ENCODE measurements around the gene ZNF608.

The ZNF608 gene

GRCh38 chr5:124736805-124737188 lies 9.6 kb downstream of the ZNF608 start:
- no peak for DNase-seq

GRCh38 chr5:124736082-124736804 lies 10.2 kb downstream of the ZNF608 start:
- DNase-seq: no peak

DNA sequence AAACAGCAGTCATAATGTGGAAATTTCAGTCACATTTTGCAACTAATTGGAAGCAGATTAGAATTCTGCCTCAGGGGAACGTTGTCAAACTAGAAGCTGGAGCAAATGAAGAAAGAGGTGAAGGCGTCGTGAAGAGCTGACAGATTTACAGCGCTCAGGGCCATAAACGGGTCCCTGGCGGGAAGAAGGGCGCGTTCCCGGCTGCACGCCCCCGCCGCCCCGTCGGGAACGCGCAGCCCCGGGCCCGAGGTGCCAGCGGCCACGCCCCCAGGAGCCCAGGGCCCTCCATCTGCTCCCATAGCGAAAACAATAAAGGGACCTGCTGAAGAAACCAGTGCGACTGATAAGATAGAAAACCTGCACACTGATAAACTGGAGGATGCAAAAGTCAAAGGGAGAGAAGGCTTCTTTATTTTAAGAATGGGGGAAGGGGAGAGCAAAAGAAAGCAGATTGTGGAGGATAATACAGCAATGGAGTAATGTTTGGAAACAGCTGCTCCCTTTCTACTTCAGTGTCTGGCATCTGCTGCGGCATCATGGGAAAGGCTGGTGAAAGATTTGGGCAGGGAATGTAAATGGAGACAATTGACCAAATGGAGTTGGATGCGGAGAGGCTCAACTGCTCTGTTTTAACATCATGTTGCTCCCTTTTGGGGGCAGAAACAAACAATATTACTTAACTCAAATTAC lies 11.1 kb downstream of the ZNF608 start:
- DNase-seq: no peak

GRCh38 chr5:124734574-124735168 lies 11.8 kb downstream of the ZNF608 start:
- DNase-seq: no peak

DNA sequence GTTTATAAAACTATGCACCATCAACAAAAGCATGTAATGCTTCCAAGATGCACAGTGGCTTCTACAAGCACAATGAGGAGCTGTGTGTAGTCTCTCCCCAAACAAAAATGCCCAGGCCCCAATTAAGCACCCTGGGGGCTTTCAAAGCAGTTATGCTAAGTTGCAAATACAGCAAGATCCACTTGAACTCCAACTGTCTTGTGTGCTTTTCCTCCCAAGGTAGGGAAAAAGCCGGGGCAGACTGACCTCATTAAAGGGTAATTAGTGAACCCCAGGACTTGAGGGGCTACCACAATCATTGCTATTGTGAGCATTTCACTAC lies 13.1 kb downstream of the ZNF608 start:
- no peak for DNase-seq

- no peak for DNase-seq
These were observed 13.8 kb downstream of the ZNF608 start for GRCh38 chr5:124732428-124733328.

- no peak for DNase-seq
These were observed 16.1 kb downstream of the ZNF608 start for GRCh38 chr5:124730381-124730780.

DNA sequence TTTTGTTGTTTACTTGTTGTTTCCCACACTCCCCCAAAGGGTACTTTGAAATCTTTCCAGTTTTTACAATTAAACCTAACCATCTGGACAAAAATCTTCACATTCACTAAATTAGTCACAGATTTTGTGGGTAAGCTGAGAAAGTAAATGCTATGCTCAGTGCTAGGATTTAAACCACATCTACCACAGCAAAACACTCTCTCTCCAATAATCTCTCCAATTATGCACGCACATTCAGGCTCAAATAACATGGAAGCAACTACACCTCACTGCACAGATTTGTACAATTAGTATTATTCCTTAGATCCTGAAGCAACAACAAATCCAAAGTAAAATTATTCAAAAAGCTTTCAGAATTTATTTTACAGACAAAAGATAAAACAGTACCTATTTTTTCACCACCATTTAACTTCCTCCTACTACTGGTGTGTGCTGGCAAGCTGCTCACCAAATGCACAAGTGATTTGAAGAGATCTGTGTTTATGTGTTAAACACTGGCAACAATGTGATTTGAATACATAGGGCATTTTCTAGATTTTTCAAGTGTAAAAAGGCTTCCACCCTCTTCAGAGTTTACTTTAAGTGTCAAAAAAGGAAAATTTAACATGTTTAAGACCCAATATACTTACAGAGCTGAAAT lies 16.6 kb downstream of the ZNF608 start:
- no peak for DNase-seq

- DNase-seq: no peak
These were observed 17.5 kb downstream of the ZNF608 start for GRCh38 chr5:124728968-124729332.

DNA sequence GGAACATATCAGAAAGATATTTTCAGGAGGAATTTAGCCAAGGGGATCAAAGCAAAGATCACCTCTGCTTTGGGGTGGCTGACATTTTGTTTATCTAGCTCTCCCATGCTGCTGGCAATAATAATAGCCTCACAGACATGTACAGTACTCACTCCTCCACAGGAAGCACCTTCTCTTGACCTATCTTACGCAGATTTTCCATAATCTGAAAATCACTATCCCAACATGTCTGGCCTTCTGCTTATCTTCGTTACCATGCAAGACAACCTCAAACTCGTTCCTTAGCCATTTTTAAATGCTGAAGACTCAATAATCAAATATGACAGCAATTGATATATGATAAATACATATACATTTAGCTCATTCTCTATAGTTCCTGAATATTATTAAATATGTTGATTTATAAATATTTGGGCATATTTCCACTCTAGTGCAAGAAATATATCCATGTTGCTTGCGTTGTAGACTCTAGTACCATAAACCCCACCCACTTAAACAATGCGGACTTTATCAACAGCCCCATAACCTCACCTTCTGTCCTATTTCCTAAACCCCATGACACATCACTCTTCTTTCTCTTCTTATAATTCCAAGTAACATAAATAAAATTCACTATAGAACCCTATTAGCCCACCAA lies 18.0 kb downstream of the ZNF608 start:
- DNase-seq: no peak

DNA sequence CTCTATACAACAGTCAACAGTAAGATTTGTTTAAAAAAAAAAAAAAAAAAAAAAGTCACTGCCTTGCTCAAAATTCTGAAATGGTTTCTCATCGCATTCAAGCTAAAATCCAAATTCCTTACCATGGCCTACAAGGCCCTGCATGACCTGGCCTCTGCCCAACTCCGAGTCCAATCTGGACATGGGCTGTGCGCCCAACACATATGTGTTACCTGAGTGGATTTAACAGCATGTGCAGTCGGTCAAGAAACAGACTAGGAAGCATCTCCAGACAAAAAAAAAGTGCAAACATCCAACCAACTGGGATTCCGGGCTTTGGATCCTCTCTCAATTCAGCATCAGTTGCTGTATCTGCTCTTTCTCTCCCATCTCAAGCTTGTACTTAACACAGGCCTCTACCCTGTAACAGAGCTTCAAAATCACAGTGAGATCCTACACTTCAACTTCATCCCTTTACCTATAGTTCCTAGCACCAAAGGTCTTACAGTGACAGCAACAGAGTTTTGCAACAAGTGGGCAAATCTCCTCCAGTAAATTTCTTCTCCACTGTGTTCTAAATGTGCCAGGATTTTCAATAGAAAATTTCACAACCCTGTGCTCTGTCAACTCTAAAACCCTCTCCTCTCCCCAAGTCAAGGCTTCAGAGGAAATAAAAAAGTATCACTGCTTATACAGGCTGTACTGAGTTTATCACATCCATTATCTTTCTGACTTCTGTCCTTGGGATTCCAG lies 19.6 kb downstream of the ZNF608 start:
- no peak for DNase-seq

DNA sequence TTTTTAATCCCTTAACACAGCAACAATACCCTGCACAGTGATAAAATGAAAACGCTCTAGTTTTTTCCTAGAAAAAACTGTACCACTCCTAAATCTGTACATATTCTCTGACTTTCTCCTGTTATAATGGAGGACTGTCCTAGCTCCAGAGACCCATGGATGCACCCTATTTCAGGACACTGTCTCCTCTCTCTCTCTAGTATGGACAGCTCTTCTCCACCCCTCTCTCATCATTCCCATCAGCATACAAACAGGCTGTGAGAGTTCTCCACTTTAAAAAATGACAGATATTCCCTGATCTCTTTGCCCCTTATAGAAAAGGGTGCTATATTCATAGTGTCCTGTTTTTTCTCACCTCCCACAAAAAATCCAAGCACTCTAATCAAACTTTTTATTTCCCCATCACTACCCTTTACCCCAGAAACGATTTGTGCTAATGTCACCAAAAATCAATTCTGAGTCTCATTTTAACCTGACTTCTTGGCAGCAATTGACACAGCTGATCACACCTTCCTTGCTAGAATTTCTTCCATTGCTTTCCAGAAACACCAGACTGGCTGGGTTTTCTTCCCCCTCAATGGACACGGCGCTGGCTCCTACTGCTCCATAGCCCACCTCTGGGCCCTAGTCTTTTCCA lies 20.7 kb downstream of the ZNF608 start:
- no peak for DNase-seq

GRCh38 chr5:124725040-124725434 lies 21.4 kb downstream of the ZNF608 start:
- DNase-seq: no peak

- DNase-seq: no peak
These were observed 21.9 kb downstream of the ZNF608 start for GRCh38 chr5:124724357-124725039.

DNA sequence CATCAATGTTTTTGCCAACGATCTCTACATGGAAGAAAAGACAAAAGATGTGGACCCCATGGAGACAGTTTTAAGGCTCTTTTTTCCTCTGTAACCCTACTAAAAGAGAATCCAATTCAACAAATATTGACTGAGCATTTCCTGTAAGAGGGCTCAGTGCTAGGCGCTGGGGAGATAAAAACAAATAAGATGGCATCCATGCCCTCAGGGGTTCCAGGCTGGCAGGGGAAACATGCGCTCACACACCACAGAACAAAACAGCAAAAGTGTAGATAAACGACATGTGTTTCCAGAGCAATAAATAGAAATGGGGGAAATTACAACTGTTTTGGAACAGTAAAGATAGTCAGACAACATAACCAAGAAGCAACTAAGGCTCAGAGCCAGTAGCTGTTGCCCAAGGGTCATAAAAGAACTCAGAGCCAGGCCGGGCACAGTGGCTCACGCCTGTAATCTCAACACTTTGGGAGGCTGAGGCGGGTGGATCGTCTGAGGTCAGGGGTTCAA lies 25.2 kb downstream of the ZNF608 start:
- no peak for DNase-seq

GRCh38 chr5:124720593-124720992 lies 25.8 kb downstream of the ZNF608 start:
- DNase-seq: no peak

DNA sequence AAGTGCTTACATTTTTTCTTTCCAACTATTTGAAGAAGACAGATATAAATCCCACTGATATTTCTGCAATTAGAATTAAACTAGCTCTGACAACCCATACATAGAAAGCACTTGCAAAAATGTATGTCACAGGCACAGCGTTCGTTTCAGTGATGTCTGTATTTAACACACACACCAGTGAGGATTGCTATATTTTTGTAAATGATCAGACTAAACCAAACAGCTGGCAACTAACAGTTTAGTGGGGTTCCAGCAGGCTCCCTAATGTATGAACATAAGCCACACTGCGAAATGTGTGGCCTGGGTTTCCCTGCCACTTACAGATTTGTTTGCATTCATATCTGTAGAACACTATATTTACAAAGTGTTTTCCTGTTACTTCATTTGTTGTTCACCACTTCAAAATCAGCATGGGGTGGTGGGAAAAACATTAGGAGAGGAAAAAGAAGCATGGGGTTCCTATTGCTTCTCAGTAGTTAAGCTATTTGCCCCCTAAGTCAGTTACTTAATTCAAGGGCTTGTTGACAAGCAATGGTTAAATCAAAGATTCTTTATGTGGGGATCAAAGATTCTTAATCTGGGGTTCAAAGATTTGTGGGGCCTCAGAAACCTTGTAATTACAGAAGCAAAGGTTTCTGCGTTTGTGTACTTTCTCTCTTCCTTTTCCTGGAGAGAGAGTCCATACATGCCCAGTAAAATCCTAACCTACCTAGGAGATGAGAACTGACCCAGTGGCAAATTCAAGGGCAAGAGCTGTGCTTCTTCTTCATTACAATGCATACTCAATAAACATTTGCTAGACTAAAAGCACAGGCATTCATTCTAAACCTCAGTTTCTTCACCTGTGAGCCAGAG lies 27.1 kb downstream of the ZNF608 start:
- no peak for DNase-seq

DNA sequence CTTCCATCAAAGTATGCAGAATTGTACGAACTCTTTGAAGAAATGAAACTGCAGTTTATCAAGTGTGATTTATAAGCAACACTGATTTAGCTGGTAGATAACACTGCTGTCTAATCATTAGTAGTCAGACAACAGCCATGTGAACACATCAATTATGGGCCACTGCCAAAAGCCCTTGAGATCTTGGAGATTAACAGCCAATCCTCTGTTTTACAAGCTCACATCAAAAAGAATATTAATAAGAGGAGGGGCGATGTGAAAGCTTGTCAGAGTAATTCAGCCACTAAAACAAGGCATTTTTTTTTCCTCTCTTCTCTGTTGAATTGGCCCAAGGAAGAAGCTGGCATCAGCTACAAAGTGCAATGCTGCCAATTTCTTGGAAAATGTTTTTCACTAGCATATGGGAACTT lies 28.1 kb downstream of the ZNF608 start:
- no peak for DNase-seq

GRCh38 chr5:124716169-124716568 lies 30.3 kb downstream of the ZNF608 start:
- DNase-seq: no peak

Measured in stimulated activated CD4-positive, alpha-beta T cell treated with anti-CD3 and anti-CD28 coated beads, Interleukin-4, amount 100 ng/mL, for 1 hour (primary cell).